Suppressor macrophage (primary cell): ENCODE measurements around the gene NECTIN2.
A peak's percentile ranks its signal among the peaks of the same experiment; 100 is the strongest.
"Not testable (repeated sequence)": the region's sequence is repeated elsewhere in the genome, so short reads cannot be mapped to it uniquely, and the experiment has no call there.

Source experiments
- DNase-seq, 4 experiments: peaks; one replicate each; pipeline ENCODE4 v3.0.0-alpha.2; 2020 to 2022

Gene NECTIN2

GRCh38 chr19:44817725-44818465 is 28.2 kb upstream of the NECTIN2 start:
- no peak for DNase-seq

GRCh38 chr19:44818466-44819031 is 27.5 kb upstream of the NECTIN2 start:
- no peak for DNase-seq

GRCh38 chr19:44819246-44819832 is 26.8 kb upstream of the NECTIN2 start:
- no peak for DNase-seq

GRCh38 chr19:44820648-44821609 is 25.2 kb upstream of the NECTIN2 start:
- DNase-seq, result peak; percentile 42 to 78 (median 60)

GRCh38 chr19:44822177-44822576 is 23.9 kb upstream of the NECTIN2 start:
- no peak for DNase-seq

GRCh38 chr19:44822670-44823372 is 23.3 kb upstream of the NECTIN2 start:
- peak in 1 of 4 experiments; percentile 26 for DNase-seq

GRCh38 chr19:44823373-44823698 is 22.8 kb upstream of the NECTIN2 start:
- no peak for DNase-seq

GRCh38 chr19:44824761-44825160 is 21.3 kb upstream of the NECTIN2 start:
- DNase-seq, result no peak

- DNase-seq, result not testable (repeated sequence)
Measured at GRCh38 chr19:44832875-44833274, 13.2 kb upstream of the NECTIN2 start.

GRCh38 chr19:44834399-44834798 is 11.7 kb upstream of the NECTIN2 start:
- not testable (repeated sequence) for DNase-seq

- DNase-seq, result no peak
Measured at GRCh38 chr19:44839276-44839675, 6.8 kb upstream of the NECTIN2 start.

- no peak for DNase-seq
Measured at GRCh38 chr19:44840811-44841210, 5.3 kb upstream of the NECTIN2 start.

GRCh38 chr19:44841231-44841630 is 4.9 kb upstream of the NECTIN2 start:
- DNase-seq, result no peak

GRCh38 chr19:44845286-44845611 is 848 bp upstream of the NECTIN2 start:
- no peak for DNase-seq

- peak in 2 of 4 experiments; percentile 32 to 36 for DNase-seq
Measured at GRCh38 chr19:44846455-44847143, 502 bp downstream of the NECTIN2 start.

- DNase-seq, result peak; percentile 27 to 68 (median 49)
Measured at GRCh38 chr19:44847144-44848035, 1.3 kb downstream of the NECTIN2 start.

GRCh38 chr19:44848036-44848811 is 2.1 kb downstream of the NECTIN2 start:
- peak; percentile 22 to 58 (median 57) for DNase-seq

- DNase-seq, result no peak
Measured at GRCh38 chr19:44848812-44849447, 2.8 kb downstream of the NECTIN2 start.

GRCh38 chr19:44850641-44851109 is 4.6 kb downstream of the NECTIN2 start:
- no peak for DNase-seq
